NCI-H69 (cell line): ENCODE data around the gene VAV2.

Experiments
- DNase-seq: peaks from one replicate; lab custom pipeline; 2025; lab: John Stamatoyannopoulos, UW

The VAV2 gene

DNA sequence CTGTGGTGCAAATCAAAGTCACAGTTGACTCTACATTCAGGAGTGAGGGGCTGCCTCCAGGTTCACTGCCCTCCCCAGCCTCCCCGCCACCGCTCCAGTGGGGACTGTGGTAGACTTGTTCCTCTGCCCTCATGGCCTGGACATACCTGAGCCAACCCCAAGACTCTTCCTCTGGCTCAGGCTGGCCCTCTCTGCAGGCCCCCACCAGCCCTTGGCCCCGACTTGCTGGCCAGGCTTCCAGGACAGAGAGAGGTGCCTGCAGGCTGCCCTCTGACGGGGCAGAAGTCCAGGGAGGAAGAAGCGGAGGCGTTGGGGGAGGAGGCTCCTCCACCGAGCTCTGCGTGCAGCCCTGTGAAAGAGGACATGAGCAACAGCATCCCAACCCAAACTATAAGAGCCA lies 251.2 kb downstream of the VAV2 start:
- no peak for DNase-seq

GRCh38 chr9:133739408-133740280 lies 252.5 kb downstream of the VAV2 start:
- no peak for DNase-seq

- DNase-seq = no peak
These were observed 253.4 kb downstream of the VAV2 start for GRCh38 chr9:133738640-133739225.

GRCh38 chr9:133737774-133738639 lies 254.1 kb downstream of the VAV2 start, which contains the start of gene SARDH:
SARDH (minus strand) TSS chr9:133738352; CDS start chr9:133734173, 4,179 bp downstream.
- DNase-seq = peak; percentile 97

- no peak for DNase-seq
These were observed 254.9 kb downstream of the VAV2 start for GRCh38 chr9:133737071-133737773.

- no peak for DNase-seq
These were observed 256.2 kb downstream of the VAV2 start for GRCh38 chr9:133735931-133736330.

- peak; percentile 39 for DNase-seq
These were observed 256.7 kb downstream of the VAV2 start for GRCh38 chr9:133735415-133735775.

GRCh38 chr9:133734590-133735414 lies 257.3 kb downstream of the VAV2 start:
- DNase-seq = no peak

DNA sequence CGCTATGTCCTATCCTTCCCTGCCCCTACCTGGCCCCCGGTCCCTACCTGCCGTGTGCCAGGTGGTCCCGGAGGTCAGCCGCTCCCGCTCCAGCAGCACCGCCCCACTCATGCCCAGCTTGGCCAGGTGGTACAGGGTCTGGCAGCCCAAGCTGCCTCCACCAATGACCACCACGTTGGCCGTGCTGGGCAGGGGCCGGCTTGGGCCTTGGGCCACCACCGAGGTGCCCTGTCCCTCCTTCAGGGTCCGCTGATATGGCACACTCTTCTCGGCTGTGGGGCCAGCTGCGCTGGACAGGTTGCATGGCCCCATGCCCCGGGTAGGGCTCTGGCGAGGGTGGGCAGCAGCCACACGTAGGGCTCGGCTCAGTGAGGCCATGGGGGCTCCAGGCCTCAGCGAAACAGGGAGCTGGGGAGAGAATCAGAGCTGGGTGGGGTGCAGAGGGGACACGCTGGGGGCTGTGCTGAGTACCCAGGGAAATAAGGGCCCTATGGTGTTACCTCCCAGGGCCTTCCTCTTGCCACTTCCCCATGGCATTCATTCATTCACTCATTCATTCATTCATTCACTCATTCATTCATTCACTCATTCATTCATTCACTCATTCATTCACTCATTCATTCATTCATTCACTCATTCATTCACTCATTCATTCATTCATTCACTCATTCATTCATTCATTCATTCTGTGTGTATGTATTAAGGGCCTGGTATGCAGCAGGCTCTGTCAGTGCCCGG lies 258.2 kb downstream of the VAV2 start:
- no peak for DNase-seq

DNA sequence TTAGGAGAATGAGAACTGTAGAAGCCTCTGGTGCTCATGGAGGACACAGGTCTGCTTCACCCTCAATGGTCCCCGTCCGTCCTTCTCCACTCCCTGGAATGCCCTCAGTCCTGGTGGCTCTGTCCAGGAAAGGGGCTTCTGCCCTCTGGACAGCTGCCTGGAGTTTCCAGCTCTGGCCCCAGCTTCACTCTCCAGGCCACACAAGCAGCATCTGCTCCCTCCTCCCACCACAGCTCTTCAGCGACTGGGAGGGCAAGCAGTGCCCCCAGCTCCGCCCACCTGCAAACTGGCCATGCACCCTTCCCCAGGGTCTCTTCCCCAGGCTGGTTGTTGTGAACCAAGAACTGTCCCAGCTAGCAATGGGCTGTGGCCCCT lies 258.7 kb downstream of the VAV2 start:
- DNase-seq = no peak

GRCh38 chr9:133732639-133733408 lies 259.3 kb downstream of the VAV2 start:
- no peak for DNase-seq

- peak; percentile 98 for DNase-seq
These were observed 260.1 kb downstream of the VAV2 start for GRCh38 chr9:133731876-133732638.

GRCh38 chr9:133730994-133731715 lies 261.0 kb downstream of the VAV2 start:
- no peak for DNase-seq

DNA sequence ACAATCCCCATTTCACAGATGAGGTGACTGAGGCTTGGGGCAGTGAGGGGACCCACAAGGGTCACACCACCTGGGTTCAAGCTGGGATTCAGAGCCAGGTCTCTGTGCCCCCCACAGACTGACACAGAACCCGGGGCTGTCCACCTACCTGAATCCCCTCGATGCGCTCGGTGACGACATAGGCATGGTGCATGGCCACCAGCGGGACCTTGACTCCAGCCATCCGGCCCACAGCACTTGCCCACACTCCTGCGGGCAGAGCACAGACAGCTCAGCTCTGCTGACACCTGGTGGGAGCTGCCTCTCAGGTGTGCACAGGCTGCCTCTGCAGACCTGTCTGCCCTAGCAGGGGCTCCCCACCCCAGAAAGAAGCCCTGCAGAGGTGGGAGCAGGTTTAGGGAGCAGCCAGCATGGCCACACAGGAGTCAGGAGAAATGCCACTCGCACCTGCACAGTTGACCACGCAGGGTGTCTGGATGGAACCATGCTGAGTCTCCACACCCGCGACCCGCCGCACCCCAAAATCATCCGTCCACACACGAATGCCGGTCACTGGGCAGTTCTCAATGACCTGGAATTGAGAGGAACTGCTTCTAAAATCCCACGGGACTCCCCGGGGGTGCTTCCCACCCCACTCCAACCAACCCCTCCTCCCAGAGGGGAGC lies 262.4 kb downstream of the VAV2 start:
- DNase-seq = no peak

- no peak for DNase-seq
These were observed 263.1 kb downstream of the VAV2 start for GRCh38 chr9:133728856-133729616.

DNA sequence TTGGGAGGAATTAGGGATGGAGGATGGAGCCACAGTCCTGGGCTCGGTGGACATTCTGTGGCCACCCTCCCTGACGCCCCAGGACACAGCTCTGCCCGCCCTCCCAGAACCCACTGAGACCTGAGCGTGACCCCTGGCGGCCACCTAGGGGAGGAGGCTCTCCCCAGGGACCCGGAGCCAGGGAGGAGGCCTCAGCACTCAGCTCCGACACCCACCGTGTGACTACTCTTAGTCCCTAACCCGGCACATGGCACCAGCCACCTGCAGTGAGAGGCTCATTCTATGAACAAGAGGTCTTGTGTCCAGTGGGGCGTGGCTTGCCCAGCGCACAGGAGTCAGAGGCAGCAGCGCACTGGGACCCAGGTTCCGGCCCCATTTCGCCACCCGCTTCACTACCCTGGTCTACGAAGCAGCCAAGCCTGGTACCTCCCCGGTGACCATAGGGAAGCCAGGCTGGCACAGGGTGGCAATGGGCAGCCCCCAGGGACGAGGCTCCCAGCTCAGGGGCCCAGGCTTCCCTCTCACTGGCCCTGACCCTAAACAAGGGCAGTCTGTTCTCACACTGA lies 264.2 kb downstream of the VAV2 start:
- no peak for DNase-seq
